Measurements from ENCODE around the gene EBF3. TPM values are rescaled to one million over a fixed set of nuclear protein-coding genes. Genes with fewer than 3 reads are reported as not detected.

Gene EBF3
- total and polyA plus RNA-seq, 10 donors: 0.02 to 0.20 (median 0.13) TPM; not detected in 6

GRCh38 chr10:129992356-129992755, 28.3 kb upstream of the EBF3 start:
- Histone ChIP-seq H3K9me3 (peaks cover 0 to 38% (median 14%) of the 10 kb centered on the region in 8 donors), H3K27me3 (replicated peaks in 1 of 7) (peaks cover 0 to 15% (median 0%) of the 10 kb centered on the region in 7 donors), H3K27ac (no peak overlapping the region), H3K4me1 (no peaks in the 10 kb centered on the region), H3K36me3 (no peaks in the 10 kb centered on the region), H3K4me3 (no peak overlapping the region)
- intact Hi-C loops (cut with DNase I; ENCODE audit: low total_unique reads): no loop called here
- TF ChIP-seq CTCF (IDR thresholded peaks at IDR 0.05 in 8 of 11, conservative IDR thresholded peaks at IDR 0.05 in 3 of 11) (no peak), POLR2A (IDR thresholded peaks at IDR 0.05) (no peak), POLR2AphosphoS5 (IDR thresholded peaks at IDR 0.05) (no peak)
- 77 to 87% (median 81%) methylated on average over 3 of the region's 3 CpGs for WGBS, 5 donors
- DNase-seq: no peak

- no peak for DNase-seq
- Histone ChIP-seq H3K36me3 (no peaks in the 10 kb centered on the region), H3K4me1 (no peaks in the 10 kb centered on the region), H3K9me3 (peaks cover 0 to 61% (median 48%) of the 10 kb centered on the region in 8 donors), H3K27ac (no peak overlapping the region), H3K4me3 (no peak overlapping the region), H3K27me3 (replicated peaks in 1 of 7) (peaks cover 0 to 65% (median 0%) of the 10 kb centered on the region in 7 donors)
- TF ChIP-seq POLR2A (IDR thresholded peaks at IDR 0.05): no peak
- no peak for TF ChIP-seq CTCF (IDR thresholded peaks at IDR 0.05 in 8 of 11, conservative IDR thresholded peaks at IDR 0.05 in 3 of 11)
- no peak for TF ChIP-seq POLR2AphosphoS5 (IDR thresholded peaks at IDR 0.05)
- intact Hi-C loops (cut with DNase I; ENCODE audit: low total_unique reads): no loop called here
Observed at GRCh38 chr10:129982825-129983224, 18.8 kb upstream of the EBF3 start.

- intact Hi-C loops (cut with DNase I; ENCODE audit: low total_unique reads): no loop called here
- Histone ChIP-seq H3K4me1 (no peaks in the 10 kb centered on the region), H3K9me3 (peaks cover 0 to 25% (median 22%) of the 10 kb centered on the region in 8 donors), H3K27ac (no peak overlapping the region), H3K36me3 (no peaks in the 10 kb centered on the region), H3K4me3 (no peak overlapping the region), H3K27me3 (replicated peaks in 1 of 7) (peaks cover 0 to 81% (median 5%) of the 10 kb centered on the region in 7 donors)
- WGBS, 5 donors: 83 to 94% (median 94%) methylated on average over 6 of the region's 6 CpGs
- no peak for DNase-seq
- no peak for TF ChIP-seq POLR2A (IDR thresholded peaks at IDR 0.05)
- no peak for TF ChIP-seq CTCF (IDR thresholded peaks at IDR 0.05 in 8 of 11, conservative IDR thresholded peaks at IDR 0.05 in 3 of 11)
- no peak for TF ChIP-seq POLR2AphosphoS5 (IDR thresholded peaks at IDR 0.05)
Observed at GRCh38 chr10:129978980-129979379, 14.9 kb upstream of the EBF3 start.

- intact Hi-C loops (cut with DNase I; ENCODE audit: low total_unique reads): no loop called here
- WGBS, 5 donors: 85 to 100% (median 93%) methylated on average over 1 of the region's 1 CpG
- H3K27ac ChIP-seq: no peak overlapping the region
- no peak overlapping the region for H3K4me3 ChIP-seq
- TF ChIP-seq POLR2A (IDR thresholded peaks at IDR 0.05) (no peak), POLR2AphosphoS5 (IDR thresholded peaks at IDR 0.05) (no peak), CTCF (IDR thresholded peaks at IDR 0.05 in 8 of 11, conservative IDR thresholded peaks at IDR 0.05 in 3 of 11) (no peak)
- H3K4me1 ChIP-seq: no peaks in the 10 kb centered on the region
- DNase-seq: no peak
- no peaks in the 10 kb centered on the region for H3K36me3 ChIP-seq
- peaks cover 0 to 81% (median 11%) of the 10 kb centered on the region in 7 donors for H3K27me3 ChIP-seq (replicated peaks in 1 of 7)
- H3K9me3 ChIP-seq: peaks cover 0 to 19% (median 17%) of the 10 kb centered on the region in 8 donors
Observed at GRCh38 chr10:129978322-129978721, 14.2 kb upstream of the EBF3 start.
